Erythroblast (primary cell): ENCODE results near the gene UBA5.

ENCODE experiments used
- GATA1 ChIP-seq: IDR thresholded peaks from 2 replicates; pipeline ENCODE4 v1.6.1; 2011; ENCODE audit warnings: low read depth, mild to moderate bottlenecking, control low read depth, low read length, moderate library complexity
- POLR2A ChIP-seq: IDR thresholded peaks from 2 replicates; pipeline ENCODE4 v1.6.1; 2011; ENCODE audit warnings: mild to moderate bottlenecking, low read length

- TF ChIP-seq POLR2A, result no peak
- TF ChIP-seq GATA1, result no peak
Measured at GRCh38 chr3:132615881-132616280, 44.2 kb upstream of the UBA5 start.
